ENCODE measurements around the gene E2F2.
A peak's percentile ranks its signal among the peaks of the same experiment; 100 is the strongest.

Gene E2F2

GRCh38 chr1:23559136-23559984, 28.3 kb upstream of the E2F2 start, which contains the start of gene ID3:
Gene ID3 (minus strand): TSS chr1:23559501. CDS start chr1:23559426, 75 bp downstream.
- TF ChIP-seq SIN3A (IDR thresholded peaks at IDR 0.05; ENCODE audit: borderline replicate concordance, insufficient read depth, low read length) (no peak), POLR2AphosphoS5 (IDR thresholded peaks at IDR 0.05; ENCODE audit: low read depth, low read length) (peak; percentile 89), TAF1 (IDR thresholded peaks at IDR 0.05; ENCODE audit: borderline replicate concordance, insufficient read depth, low read length) (peak; percentile 96), FOXP2 (optimal IDR thresholded peaks at IDR 0.05; ENCODE audit: borderline replicate concordance, extremely low read depth, extremely low read length, insufficient read depth) (peak; percentile 49), REST (IDR thresholded peaks at IDR 0.05; ENCODE audit: insufficient read depth in 1 of 2, low read depth in 2 of 2, low read length in 2 of 2) (0 out of 4 replicates have a peak, but pooled peaks of 1 of the 2 experiments have one; percentile 28)

GRCh38 chr1:23558872-23559135, 27.8 kb upstream of the E2F2 start:
- no peak for TF ChIP-seq POLR2AphosphoS5 (IDR thresholded peaks at IDR 0.05; ENCODE audit: low read depth, low read length)
- peak; percentile 73; the same call in 1 of the 2 replicates for TF ChIP-seq SIN3A (IDR thresholded peaks at IDR 0.05; ENCODE audit: borderline replicate concordance, insufficient read depth, low read length)

GRCh38 chr1:23558140-23558871, 27.3 kb upstream of the E2F2 start:
- TF ChIP-seq SIN3A (IDR thresholded peaks at IDR 0.05; ENCODE audit: borderline replicate concordance, insufficient read depth, low read length) (no peak), TAF1 (IDR thresholded peaks at IDR 0.05; ENCODE audit: borderline replicate concordance, insufficient read depth, low read length) (peak; percentile 37; the same call in 1 of the 2 replicates), FOXP2 (optimal IDR thresholded peaks at IDR 0.05; ENCODE audit: borderline replicate concordance, extremely low read depth, extremely low read length, insufficient read depth) (peak; percentile 20), POLR2AphosphoS5 (IDR thresholded peaks at IDR 0.05; ENCODE audit: low read depth, low read length) (peak; percentile 53; the same call in 1 of the 2 replicates), REST (IDR thresholded peaks at IDR 0.05; ENCODE audit: insufficient read depth in 1 of 2, low read depth in 2 of 2, low read length in 2 of 2) (no peak)

- no peak for TF ChIP-seq FOXP2 (optimal IDR thresholded peaks at IDR 0.05; ENCODE audit: borderline replicate concordance, extremely low read depth, extremely low read length, insufficient read depth)
- TF ChIP-seq TAF1 (IDR thresholded peaks at IDR 0.05; ENCODE audit: borderline replicate concordance, insufficient read depth, low read length), result no peak
- no peak for TF ChIP-seq SIN3A (IDR thresholded peaks at IDR 0.05; ENCODE audit: borderline replicate concordance, insufficient read depth, low read length)
- no peak for TF ChIP-seq REST (IDR thresholded peaks at IDR 0.05; ENCODE audit: insufficient read depth in 1 of 2, low read depth in 2 of 2, low read length in 2 of 2)
- no peak; the same call in 1 of the 2 replicates for TF ChIP-seq POLR2AphosphoS5 (IDR thresholded peaks at IDR 0.05; ENCODE audit: low read depth, low read length)
These were observed 26.6 kb upstream of the E2F2 start for GRCh38 chr1:23557471-23558124.
